MG63 (cell line): ENCODE measurements around the gene SMARCAL1. TPM values are rescaled to one million over a fixed set of nuclear protein-coding genes. Genes with fewer than 3 reads are reported as not detected.

Source experiments
- DNase-seq: peaks from one replicate; pipeline ENCODE4 v3.0.0-alpha.2; 2020
- H3K27me3 ChIP-seq: fragments of 250-450 bp; sonication (Bioruptor Pico); 2 replicates; pipeline ENCODE4 v1.5.1; 2020; ENCODE audit warnings: mild to moderate bottlenecking, moderate library complexity
- H3K36me3 ChIP-seq: fragments of 250-450 bp; sonication (Bioruptor Pico); 2 replicates; pipeline ENCODE4 v1.5.1; 2020; ENCODE audit warnings: mild to moderate bottlenecking, moderate library complexity
- H3K4me3 ChIP-seq: fragments of 250-450 bp; sonication (Bioruptor Pico); 2 replicates; pipeline ENCODE4 v1.5.1; 2020; ENCODE audit warnings: mild to moderate bottlenecking, moderate library complexity
- H3K9me3 ChIP-seq: fragments of 250-450 bp; sonication (Bioruptor Pico); 2 replicates; pipeline ENCODE4 v1.5.1; 2020; ENCODE audit warnings: mild to moderate bottlenecking, moderate library complexity
- total RNA-seq: library from RNA; depleted of rRNA; stranded (reverse); fragments of >200 nt; shearing (Covaris generic); gene quantifications from 2 replicates; pipeline ENCODE4 v1.2.3, GENCODE V29; 2014; ENCODE audit warnings: low replicate concordance

Gene SMARCAL1
- total RNA-seq, 1 experiment from 2014 or later, result 11.0 TPM

- no peak for DNase-seq
- Histone ChIP-seq H3K36me3 (no peaks in the 10 kb centered on the region), H3K9me3 (peaks cover 4% of the 10 kb centered on the region; the same call in 1 of the 2 replicates), H3K4me3 (no peak overlapping the region), H3K27me3 (no peaks in the 10 kb centered on the region)
These were observed 24.0 kb upstream of the SMARCAL1 start for GRCh38 chr2:216388046-216388884.

- Histone ChIP-seq H3K27me3 (no peaks in the 10 kb centered on the region), H3K4me3 (no peak overlapping the region), H3K9me3 (no peaks in the 10 kb centered on the region), H3K36me3 (no peaks in the 10 kb centered on the region)
- no peak for DNase-seq
These were observed 22.7 kb upstream of the SMARCAL1 start for GRCh38 chr2:216389570-216389969.

GRCh38 chr2:216391401-216391800 is 20.9 kb upstream of the SMARCAL1 start:
- H3K27me3 ChIP-seq, result no peaks in the 10 kb centered on the region
- H3K36me3 ChIP-seq, result no peaks in the 10 kb centered on the region
- DNase-seq, result peak; percentile 60
- H3K4me3 ChIP-seq, result no peak overlapping the region
- H3K9me3 ChIP-seq, result no peaks in the 10 kb centered on the region

GRCh38 chr2:216392018-216392562 is 20.2 kb upstream of the SMARCAL1 start:
- H3K4me3 ChIP-seq, result no peak overlapping the region
- DNase-seq, result no peak
- H3K27me3 ChIP-seq, result no peaks in the 10 kb centered on the region
- no peaks in the 10 kb centered on the region for H3K9me3 ChIP-seq
- H3K36me3 ChIP-seq, result no peaks in the 10 kb centered on the region

GRCh38 chr2:216392945-216393840 is 19.1 kb upstream of the SMARCAL1 start:
- H3K36me3 ChIP-seq, result no peaks in the 10 kb centered on the region
- no peak overlapping the region for H3K4me3 ChIP-seq
- DNase-seq, result no peak
- H3K9me3 ChIP-seq, result no peaks in the 10 kb centered on the region
- H3K27me3 ChIP-seq, result no peaks in the 10 kb centered on the region

GRCh38 chr2:216394881-216395280 is 17.4 kb upstream of the SMARCAL1 start:
- H3K4me3 ChIP-seq, result no peak overlapping the region
- H3K36me3 ChIP-seq, result no peaks in the 10 kb centered on the region
- no peaks in the 10 kb centered on the region for H3K9me3 ChIP-seq
- DNase-seq, result no peak
- no peaks in the 10 kb centered on the region for H3K27me3 ChIP-seq

GRCh38 chr2:216399621-216400020 is 12.7 kb upstream of the SMARCAL1 start:
- Histone ChIP-seq H3K4me3 (no peak overlapping the region), H3K36me3 (no peaks in the 10 kb centered on the region), H3K27me3 (no peaks in the 10 kb centered on the region), H3K9me3 (no peaks in the 10 kb centered on the region)
- no peak for DNase-seq

- Histone ChIP-seq H3K4me3 (no peak overlapping the region), H3K27me3 (peaks cover 2% of the 10 kb centered on the region; the same call in 1 of the 2 replicates), H3K9me3 (no peaks in the 10 kb centered on the region), H3K36me3 (no peaks in the 10 kb centered on the region)
- no peak for DNase-seq
These were observed 9.5 kb upstream of the SMARCAL1 start for GRCh38 chr2:216402751-216403150.

- Histone ChIP-seq H3K36me3 (no peaks in the 10 kb centered on the region), H3K27me3 (peaks cover 2% of the 10 kb centered on the region; the same call in 1 of the 2 replicates), H3K9me3 (no peaks in the 10 kb centered on the region), H3K4me3 (no peak overlapping the region)
- DNase-seq, result peak; percentile 11
These were observed 8.2 kb upstream of the SMARCAL1 start for GRCh38 chr2:216404010-216404618.

- peaks cover 2% of the 10 kb centered on the region; the same call in 1 of the 2 replicates for H3K27me3 ChIP-seq
- no peak for DNase-seq
- H3K4me3 ChIP-seq, result no peak overlapping the region
- no peaks in the 10 kb centered on the region for H3K9me3 ChIP-seq
- no peaks in the 10 kb centered on the region for H3K36me3 ChIP-seq
These were observed 6.7 kb upstream of the SMARCAL1 start for GRCh38 chr2:216405588-216405987.

- Histone ChIP-seq H3K4me3 (no peak overlapping the region), H3K27me3 (peaks cover 2% of the 10 kb centered on the region; the same call in 1 of the 2 replicates), H3K9me3 (no peaks in the 10 kb centered on the region), H3K36me3 (no peaks in the 10 kb centered on the region)
- no peak for DNase-seq
These were observed 5.5 kb upstream of the SMARCAL1 start for GRCh38 chr2:216406826-216407225.

GRCh38 chr2:216408426-216409290 is 3.6 kb upstream of the SMARCAL1 start:
- DNase-seq, result no peak
- no peaks in the 10 kb centered on the region for H3K9me3 ChIP-seq
- no peak overlapping the region for H3K4me3 ChIP-seq
- H3K27me3 ChIP-seq, result peaks cover 2% of the 10 kb centered on the region; the same call in 1 of the 2 replicates
- H3K36me3 ChIP-seq, result no peaks in the 10 kb centered on the region

- peaks cover 2% of the 10 kb centered on the region; the same call in 1 of the 2 replicates for H3K27me3 ChIP-seq
- H3K36me3 ChIP-seq, result peaks cover 11% of the 10 kb centered on the region
- no peak for DNase-seq
- no peak overlapping the region for H3K4me3 ChIP-seq
- no peaks in the 10 kb centered on the region for H3K9me3 ChIP-seq
These were observed 1.7 kb upstream of the SMARCAL1 start for GRCh38 chr2:216410550-216410949.

- no peaks in the 10 kb centered on the region for H3K9me3 ChIP-seq
- H3K27me3 ChIP-seq, result no peaks in the 10 kb centered on the region
- DNase-seq, result no peak
- H3K4me3 ChIP-seq, result no peak overlapping the region
- H3K36me3 ChIP-seq, result peaks cover 26% of the 10 kb centered on the region
These were observed 1.6 kb downstream of the SMARCAL1 start for GRCh38 chr2:216413882-216414281.

- peaks cover 28% of the 10 kb centered on the region for H3K36me3 ChIP-seq
- no peak for DNase-seq
- no peaks in the 10 kb centered on the region for H3K27me3 ChIP-seq
- no peak overlapping the region for H3K4me3 ChIP-seq
- no peaks in the 10 kb centered on the region for H3K9me3 ChIP-seq
These were observed 2.6 kb downstream of the SMARCAL1 start for GRCh38 chr2:216414772-216415319.
